Measurements from ENCODE around the gene DCHS1.

DNA sequence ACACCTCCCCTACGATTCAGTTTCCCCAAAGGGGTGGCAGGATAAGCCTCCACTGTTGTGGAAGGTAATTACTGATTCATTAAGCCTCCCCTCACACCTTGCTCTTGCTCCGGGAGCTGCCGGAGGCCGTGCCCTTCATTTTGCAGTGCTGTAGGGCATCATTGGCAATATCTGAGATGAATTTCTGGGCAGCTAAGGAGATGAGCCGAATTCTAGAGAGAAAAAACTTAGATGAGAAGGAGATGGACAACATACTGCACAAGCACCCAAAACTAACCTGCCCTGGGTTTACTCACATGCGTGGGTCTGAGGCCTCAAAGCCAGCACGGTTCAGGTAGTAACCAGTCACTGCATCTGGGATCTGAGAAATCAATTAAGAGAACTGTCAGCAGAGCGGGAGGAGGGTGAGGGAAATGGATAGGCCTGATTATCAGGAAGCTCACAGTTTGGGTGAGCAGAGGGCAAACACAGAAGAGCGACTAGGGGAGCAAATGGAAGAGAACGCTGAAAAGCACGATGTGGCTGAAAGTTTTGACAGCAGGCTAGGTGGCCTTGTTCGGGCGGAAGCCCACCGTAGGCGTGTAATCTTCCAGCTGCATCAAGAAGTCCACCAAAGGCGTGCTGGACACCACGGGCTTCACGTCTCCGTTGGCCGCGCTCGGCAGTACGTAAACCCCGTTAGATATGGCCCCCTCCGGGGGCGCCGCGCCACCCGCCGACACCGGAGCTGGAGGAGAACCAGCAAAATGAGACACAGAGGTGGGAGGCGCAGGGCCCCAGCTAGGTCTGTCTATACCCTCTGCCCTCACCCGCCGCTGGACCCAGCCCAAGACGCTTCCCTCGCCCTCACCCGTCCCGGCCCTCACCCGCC, 44.3 kb downstream of the DCHS1 start:
- TF ChIP-seq KDM1A (IDR thresholded peaks at IDR 0.05; ENCODE audit: low read depth) (no peak), MYC (IDR thresholded peaks at IDR 0.05; ENCODE audit: borderline replicate concordance, low read length) (no peak), EP300 (IDR thresholded peaks at IDR 0.05) (no peak), TP53 (CRISPR knock-in tag; IDR thresholded peaks at IDR 0.05) (no peak), POLR2A (IDR thresholded peaks at IDR 0.05; ENCODE audit: low read length) (no peak), JUNB (IDR thresholded peaks at IDR 0.05) (no peak), FOSL2 (IDR thresholded peaks at IDR 0.05) (no peak), FOSL2 (CRISPR knock-in tag; IDR thresholded peaks at IDR 0.05) (no peak), RFX5 (IDR thresholded peaks at IDR 0.05) (no peak), ZC3H11A (IDR thresholded peaks at IDR 0.05) (no peak)
- TF ChIP-seq, protein P1, sequence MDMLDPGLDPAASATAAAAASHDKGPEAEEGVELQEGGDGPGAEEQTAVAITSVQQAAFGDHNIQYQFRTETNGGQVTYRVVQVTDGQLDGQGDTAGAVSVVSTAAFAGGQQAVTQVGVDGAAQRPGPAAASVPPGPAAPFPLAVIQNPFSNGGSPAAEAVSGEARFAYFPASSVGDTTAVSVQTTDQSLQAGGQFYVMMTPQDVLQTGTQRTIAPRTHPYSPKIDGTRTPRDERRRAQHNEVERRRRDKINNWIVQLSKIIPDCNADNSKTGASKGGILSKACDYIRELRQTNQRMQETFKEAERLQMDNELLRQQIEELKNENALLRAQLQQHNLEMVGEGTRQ (IDR thresholded peaks at IDR 0.05), result no peak
- TF ChIP-seq, protein P2, sequence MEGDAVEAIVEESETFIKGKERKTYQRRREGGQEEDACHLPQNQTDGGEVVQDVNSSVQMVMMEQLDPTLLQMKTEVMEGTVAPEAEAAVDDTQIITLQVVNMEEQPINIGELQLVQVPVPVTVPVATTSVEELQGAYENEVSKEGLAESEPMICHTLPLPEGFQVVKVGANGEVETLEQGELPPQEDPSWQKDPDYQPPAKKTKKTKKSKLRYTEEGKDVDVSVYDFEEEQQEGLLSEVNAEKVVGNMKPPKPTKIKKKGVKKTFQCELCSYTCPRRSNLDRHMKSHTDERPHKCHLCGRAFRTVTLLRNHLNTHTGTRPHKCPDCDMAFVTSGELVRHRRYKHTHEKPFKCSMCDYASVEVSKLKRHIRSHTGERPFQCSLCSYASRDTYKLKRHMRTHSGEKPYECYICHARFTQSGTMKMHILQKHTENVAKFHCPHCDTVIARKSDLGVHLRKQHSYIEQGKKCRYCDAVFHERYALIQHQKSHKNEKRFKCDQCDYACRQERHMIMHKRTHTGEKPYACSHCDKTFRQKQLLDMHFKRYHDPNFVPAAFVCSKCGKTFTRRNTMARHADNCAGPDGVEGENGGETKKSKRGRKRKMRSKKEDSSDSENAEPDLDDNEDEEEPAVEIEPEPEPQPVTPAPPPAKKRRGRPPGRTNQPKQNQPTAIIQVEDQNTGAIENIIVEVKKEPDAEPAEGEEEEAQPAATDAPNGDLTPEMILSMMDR (IDR thresholded peaks at IDR 0.05), result no peak
- TF ChIP-seq, protein P3, sequence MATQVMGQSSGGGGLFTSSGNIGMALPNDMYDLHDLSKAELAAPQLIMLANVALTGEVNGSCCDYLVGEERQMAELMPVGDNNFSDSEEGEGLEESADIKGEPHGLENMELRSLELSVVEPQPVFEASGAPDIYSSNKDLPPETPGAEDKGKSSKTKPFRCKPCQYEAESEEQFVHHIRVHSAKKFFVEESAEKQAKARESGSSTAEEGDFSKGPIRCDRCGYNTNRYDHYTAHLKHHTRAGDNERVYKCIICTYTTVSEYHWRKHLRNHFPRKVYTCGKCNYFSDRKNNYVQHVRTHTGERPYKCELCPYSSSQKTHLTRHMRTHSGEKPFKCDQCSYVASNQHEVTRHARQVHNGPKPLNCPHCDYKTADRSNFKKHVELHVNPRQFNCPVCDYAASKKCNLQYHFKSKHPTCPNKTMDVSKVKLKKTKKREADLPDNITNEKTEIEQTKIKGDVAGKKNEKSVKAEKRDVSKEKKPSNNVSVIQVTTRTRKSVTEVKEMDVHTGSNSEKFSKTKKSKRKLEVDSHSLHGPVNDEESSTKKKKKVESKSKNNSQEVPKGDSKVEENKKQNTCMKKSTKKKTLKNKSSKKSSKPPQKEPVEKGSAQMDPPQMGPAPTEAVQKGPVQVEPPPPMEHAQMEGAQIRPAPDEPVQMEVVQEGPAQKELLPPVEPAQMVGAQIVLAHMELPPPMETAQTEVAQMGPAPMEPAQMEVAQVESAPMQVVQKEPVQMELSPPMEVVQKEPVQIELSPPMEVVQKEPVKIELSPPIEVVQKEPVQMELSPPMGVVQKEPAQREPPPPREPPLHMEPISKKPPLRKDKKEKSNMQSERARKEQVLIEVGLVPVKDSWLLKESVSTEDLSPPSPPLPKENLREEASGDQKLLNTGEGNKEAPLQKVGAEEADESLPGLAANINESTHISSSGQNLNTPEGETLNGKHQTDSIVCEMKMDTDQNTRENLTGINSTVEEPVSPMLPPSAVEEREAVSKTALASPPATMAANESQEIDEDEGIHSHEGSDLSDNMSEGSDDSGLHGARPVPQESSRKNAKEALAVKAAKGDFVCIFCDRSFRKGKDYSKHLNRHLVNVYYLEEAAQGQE (IDR thresholded peaks at IDR 0.05), result no peak
- TF ChIP-seq, protein P4, sequence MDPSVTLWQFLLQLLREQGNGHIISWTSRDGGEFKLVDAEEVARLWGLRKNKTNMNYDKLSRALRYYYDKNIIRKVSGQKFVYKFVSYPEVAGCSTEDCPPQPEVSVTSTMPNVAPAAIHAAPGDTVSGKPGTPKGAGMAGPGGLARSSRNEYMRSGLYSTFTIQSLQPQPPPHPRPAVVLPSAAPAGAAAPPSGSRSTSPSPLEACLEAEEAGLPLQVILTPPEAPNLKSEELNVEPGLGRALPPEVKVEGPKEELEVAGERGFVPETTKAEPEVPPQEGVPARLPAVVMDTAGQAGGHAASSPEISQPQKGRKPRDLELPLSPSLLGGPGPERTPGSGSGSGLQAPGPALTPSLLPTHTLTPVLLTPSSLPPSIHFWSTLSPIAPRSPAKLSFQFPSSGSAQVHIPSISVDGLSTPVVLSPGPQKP (IDR thresholded peaks at IDR 0.05; ENCODE audit: low read depth, low read length), result no peak

Measured in A549 (cell line).